HUDEP-2 (cell line): Measurements from ENCODE around the gene ZBTB16.

ENCODE experiments used
- DNase-seq, 76 experiments: peaks; one replicate each; lab custom pipeline; 2025; ENCODE audit not compliant: unreplicated experiment in 76 of 76; lab: John Stamatoyannopoulos, UW

ZBTB16 gene

DNA sequence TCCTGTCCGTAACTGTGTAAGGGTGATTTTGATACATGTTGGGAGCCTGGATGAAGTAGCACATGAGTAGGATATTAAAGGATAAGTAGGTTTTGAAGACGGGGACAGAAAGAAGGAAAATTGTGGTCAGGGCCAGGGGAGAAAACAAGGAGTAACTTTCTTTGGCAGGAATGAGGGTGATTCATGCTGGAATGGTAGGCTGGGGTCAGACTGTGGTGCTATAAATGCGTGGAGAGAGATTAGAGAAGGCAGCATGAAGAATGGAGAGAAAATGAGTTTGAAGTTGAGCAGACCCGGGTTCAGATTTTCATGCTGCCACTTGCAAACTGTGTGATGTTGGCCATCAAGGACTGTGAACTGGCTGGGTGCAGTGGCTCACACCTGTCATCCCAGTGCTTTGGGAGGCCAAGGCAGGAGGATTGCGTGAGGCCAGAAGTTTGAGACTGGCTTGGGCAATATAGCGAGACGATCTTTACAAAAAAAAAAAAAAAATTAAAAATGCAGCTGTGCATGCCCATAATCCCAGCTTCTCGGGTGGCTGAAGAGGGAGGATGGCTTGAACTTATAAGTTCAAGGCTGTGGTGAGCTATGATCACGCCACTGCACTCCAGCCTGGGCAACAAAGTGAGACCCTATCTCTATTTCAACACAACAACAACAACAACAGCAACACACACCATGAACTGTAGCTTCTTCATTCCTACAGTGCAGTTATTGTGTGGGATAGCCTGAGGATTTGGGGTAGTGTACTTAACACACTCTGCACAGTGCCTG lies 22.3 kb downstream of the ZBTB16 start:
- no peak for DNase-seq

GRCh38 chr11:114082415-114082748 lies 22.9 kb downstream of the ZBTB16 start:
- peak in 12 of 76 experiments; percentile 44 to 77 (median 58) for DNase-seq

- peak in 75 of 76 experiments; percentile 50 to 97 (median 93) for DNase-seq
These were observed 23.3 kb downstream of the ZBTB16 start for GRCh38 chr11:114082767-114083181.

DNA sequence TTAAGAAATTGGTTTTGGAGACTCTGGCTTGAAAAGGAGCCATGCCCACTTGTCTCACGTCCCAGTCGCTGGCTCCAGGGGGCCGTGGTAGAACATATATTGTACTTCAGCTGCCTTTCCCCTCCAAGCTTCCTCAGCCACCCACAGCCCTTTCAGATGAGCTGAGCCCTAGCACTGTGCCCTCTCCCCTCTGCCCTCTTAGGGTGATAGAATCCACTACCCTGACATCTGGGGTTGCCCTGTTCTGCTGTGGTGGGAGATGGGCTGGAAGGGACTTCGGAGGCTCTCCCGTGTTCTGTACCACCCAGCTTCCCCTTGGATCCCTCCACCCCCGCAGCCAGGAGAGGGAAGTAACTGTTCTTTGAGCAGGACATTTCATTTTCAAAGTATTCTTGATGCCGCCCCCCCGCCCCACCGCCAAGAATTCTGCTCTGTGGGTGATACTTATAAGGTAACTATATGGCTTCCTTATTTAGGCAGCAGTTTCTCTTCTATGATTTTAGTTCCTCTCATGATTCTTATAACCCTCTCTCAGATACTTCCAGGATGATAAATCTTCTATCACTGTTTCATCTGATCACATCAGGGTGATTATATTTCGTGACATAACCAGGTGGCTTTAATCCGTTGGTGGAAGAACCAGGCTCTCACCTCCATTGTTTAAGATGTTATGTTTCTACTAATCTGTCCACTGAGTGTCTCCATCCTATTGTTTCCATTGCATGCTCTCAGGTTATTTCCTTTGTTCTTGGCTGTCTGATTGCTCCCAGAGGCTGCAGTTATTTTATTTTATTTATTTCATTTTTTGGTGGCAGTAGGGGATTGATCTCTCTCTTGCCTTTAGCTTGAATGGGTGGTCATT lies 24.1 kb downstream of the ZBTB16 start:
- peak in 22 of 76 experiments; percentile 11 to 73 (median 34) for DNase-seq

DNA sequence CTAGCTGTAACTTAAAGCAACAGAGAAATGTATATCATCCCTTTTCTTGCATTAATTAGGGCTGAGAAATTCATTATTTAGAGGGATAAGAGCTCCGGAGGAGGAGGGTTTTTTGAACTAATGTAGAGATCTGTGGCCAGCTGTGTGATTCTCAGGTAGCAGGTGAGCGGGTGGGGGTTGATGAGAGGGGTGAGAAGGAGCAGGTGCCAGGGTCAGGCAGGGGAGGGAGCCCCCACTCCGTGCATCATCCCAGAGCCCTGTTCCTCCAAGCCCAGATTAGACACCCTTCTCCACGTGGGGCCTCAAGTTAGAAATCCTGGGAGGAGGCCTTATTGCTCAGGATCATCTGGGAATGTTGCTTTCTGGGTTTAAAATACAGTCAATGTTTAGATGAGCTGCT lies 24.9 kb downstream of the ZBTB16 start:
- no peak for DNase-seq

DNA sequence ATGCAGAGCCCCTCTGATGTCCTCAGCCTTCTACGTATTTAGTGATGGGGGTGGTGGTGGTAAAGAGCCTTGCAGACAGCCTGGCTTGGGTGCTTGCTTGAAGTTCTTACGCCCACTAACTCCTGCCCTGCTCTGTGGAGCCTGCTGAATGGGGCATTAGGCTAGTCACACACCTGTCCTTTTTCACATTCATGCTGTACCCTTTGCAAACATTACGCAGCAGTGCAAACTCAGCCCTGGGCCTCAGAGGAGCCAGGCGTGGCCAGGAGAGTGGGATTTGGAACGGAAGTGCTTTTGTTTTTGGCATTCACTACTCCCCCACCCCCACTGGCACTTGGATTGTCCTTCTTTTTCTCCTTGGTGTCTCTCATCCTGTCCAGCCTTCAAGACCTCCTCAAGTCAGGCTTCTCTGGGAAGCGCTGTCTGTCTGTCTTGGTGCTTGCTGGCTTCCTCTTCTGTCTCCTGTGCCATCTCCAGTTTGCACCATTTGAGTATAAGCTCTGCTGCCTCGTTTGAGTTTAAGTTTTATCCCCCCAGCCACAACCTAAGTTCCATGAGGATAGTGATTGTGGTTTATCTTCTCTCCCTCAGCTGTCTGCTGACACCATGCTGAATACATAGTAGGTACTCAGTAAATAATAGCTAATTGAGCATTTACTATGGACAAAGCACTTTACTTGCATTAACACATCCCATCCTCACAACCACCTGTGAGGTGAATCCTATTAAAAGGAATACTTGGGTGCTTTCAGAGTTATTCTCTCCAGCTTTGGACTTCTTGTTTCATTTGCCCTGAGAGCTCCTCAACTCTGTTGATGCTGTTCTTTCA lies 26.7 kb downstream of the ZBTB16 start:
- no peak for DNase-seq

- no peak for DNase-seq
These were observed 27.5 kb downstream of the ZBTB16 start for GRCh38 chr11:114087025-114087424.

- DNase-seq = no peak
These were observed 28.7 kb downstream of the ZBTB16 start for GRCh38 chr11:114088216-114088615.

GRCh38 chr11:114088836-114089235 lies 29.3 kb downstream of the ZBTB16 start:
- no peak for DNase-seq

- DNase-seq = no peak
These were observed 30.2 kb downstream of the ZBTB16 start for GRCh38 chr11:114089748-114090147.

GRCh38 chr11:114090225-114090910 lies 30.9 kb downstream of the ZBTB16 start:
- DNase-seq = no peak

- no peak for DNase-seq
These were observed 31.5 kb downstream of the ZBTB16 start for GRCh38 chr11:114090976-114091375.

DNA sequence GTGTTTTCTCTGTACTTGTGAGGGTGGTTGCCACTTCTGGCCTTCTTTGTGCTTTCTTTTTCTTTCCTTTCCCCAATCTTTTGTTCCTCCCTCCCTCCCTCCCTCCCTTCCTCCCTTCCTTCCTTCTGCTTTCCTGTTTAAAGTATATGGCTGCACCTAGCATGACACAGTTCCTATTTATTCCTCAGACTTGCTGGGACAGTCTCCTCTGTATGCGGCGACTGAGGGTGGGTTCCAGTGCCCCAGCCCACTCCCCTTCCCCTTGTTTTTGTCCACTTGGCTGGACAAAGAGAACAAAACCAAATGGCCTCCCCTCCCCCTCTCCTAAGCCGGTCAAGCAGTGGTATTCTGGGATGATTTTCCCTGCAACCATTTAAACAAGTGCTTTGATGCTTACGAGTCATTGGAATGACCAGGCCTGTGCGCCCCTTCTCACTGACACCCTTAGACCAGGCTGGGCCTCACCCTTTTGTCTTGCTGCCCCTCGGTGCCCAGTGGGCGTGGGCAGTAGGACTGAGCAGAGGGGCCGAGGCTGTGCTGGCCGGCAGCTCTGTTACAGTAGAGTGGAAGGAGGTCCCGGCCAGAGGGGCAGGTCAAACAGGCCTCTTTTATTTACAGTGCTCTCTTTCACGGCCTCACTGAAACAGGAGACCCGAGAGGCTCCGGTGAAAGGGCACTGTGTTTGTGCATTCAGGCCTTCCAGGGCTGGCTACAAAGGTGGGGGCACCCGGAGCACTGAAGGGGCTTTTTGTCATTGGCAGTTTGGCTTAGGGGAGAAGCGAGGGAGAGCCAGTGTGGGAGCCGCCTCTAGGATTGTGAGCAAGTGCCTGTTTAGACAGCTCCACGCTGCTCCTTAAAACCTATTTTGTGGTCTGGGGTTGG lies 32.2 kb downstream of the ZBTB16 start:
- no peak for DNase-seq

DNA sequence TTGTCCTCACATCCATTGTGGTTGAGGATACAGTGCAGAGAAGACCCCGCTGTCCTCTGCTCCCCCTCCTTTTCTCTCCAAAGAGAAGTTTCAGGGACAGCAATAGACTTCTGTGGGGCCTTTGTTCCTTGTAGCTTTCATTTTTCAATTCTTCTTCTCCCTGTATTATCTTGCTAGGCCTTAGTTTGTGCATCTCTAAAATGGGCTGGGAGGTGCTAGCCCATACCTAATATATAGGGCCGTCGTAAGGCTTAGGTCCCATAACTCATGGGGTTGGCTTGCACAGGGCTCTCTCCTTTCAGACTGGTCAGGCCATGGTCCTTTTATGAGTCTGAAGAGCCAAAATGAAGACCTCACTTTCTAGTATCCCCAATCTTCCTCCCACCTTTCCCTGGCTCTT lies 33.0 kb downstream of the ZBTB16 start:
- no peak for DNase-seq

DNA sequence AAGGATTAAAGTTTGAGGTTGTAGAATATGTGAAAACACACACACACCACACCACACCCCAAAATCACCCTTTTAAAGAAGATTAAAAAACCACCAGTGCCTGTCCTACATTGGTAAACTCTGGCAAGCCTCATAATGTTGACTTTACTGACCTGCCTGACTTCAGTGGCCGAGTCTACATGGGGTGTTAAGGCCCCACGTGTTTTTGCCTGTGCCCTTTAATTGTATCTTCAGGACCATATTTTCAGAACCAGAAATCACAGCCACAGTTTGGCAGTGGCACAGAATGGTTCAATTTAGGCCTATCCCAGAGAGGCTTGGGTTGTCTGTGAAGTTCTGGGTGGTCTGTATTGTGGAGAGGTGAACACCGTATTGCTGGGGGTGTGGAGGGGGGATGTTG lies 33.4 kb downstream of the ZBTB16 start:
- DNase-seq = no peak

DNA sequence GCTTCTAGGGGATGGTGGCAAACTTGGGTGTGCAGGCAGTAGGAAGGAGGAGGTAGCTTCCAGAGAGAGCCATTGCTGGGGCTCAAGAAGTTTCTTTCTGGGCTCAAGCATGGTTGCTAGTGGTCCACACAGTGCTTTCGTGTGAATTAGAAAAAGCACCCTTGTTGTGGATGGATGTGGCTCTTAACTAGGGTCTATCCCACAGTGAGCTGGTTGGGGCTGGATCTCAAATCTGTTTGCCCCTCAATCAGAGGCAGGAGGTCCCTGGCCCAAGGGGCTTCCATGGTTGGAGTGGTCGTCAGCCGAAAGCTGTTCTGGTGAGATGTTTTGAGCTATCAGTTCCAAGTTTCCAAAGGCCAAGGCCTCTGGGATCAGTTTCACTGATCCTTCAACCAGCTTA lies 35.0 kb downstream of the ZBTB16 start:
- no peak for DNase-seq

DNA sequence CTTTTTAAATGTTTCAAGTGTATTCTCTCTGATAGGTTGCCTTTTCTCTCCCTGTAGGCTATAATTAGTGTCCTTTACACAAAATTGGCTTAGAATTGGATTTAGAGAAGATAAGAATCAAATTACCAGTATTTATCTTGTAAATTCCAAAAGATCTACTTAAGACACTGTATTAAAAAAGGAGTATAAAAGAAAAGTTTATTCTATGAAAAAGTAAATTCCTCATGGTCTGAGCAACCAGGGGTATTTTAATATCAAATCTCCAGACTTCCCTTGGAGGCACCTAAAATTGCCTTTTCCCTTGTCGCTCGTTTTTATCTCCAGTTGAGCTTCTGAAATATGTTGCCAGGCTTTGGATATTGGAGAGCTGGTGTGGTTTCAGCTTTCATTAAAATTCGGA lies 36.4 kb downstream of the ZBTB16 start:
- DNase-seq = no peak

GRCh38 chr11:114097832-114098231 lies 38.3 kb downstream of the ZBTB16 start:
- DNase-seq = no peak

DNA sequence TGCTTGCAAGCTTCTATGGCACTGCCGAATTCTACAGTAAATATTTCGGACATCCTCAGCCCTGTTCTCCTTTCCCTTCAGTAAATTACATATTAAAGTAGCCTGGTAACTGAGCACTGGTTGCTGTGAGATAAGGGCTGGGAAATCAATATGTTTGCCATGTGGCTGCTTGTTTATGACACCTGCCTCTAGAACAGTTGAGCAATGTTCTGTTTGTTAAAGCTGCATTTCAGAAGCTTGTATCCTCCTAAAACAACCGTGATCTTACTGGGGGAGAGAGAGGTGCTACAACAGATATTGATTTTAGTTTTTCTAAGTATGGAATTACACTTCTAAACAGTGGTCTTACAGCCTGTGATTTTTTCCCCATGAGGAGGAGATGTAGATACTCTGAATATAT lies 39.4 kb downstream of the ZBTB16 start:
- peak in 1 of 76 experiments; percentile 39 for DNase-seq
